Measurements from ENCODE around the gene RAD9B. TPM values are rescaled to one million over a fixed set of nuclear protein-coding genes. Genes with fewer than 3 reads are reported as not detected.

RAD9B gene
- total and polyA plus RNA-seq, 9 of the 15 experiments (the other 6 are each of a cell fraction or from before 2014, with no cell fraction given): 0.05 to 0.83 (median 0.32) TPM

GRCh38 chr12:110501752-110502738, at the start of gene RAD9B, which contains the start of gene VPS29 (continued):
- TF ChIP-seq SP2 (IDR thresholded peaks at IDR 0.05; ENCODE audit: extremely low read depth, low read depth, low read length, poor library complexity, severe bottlenecking) (no peak), TAF7 (tag; IDR thresholded peaks at IDR 0.05) (peak; percentile 81), MCM7 (IDR thresholded peaks at IDR 0.05) (no peak), ZNF830 (CRISPR knock-in tag; IDR thresholded peaks at IDR 0.05) (0 out of 2 replicates have a peak, but pooled peaks have one; percentile 32), MXD1 (CRISPR knock-in tag; IDR thresholded peaks at IDR 0.05; ENCODE audit: borderline replicate concordance, poor library complexity, severe bottlenecking) (no peak), SIN3A (IDR thresholded peaks at IDR 0.05; ENCODE audit: borderline replicate concordance in 2 of 2, control insufficient read depth in 1 of 2, low read depth in 2 of 2, low read length in 2 of 2) (peak; percentile 57 to 86; a peak in 3 of 4 replicates), CC2D1A (IDR thresholded peaks at IDR 0.05) (peak; percentile 89), THRA (IDR thresholded peaks at IDR 0.05) (no peak), MTA3 (IDR thresholded peaks at IDR 0.05; ENCODE audit: borderline replicate concordance) (peak; percentile 99), NR0B1 (IDR thresholded peaks at IDR 0.05; ENCODE audit: partially characterized antibody) (no peak), ARID4B (CRISPR knock-in tag; IDR thresholded peaks at IDR 0.05) (peak; percentile 78)

Data from K562 (cell line).